GM18517 (cell line): ENCODE measurements around the gene APOBR.
"Not testable (repeated sequence)": the region's sequence is repeated elsewhere in the genome, so short reads cannot be mapped to it uniquely, and the experiment has no call there.

ENCODE experiments used
- ATAC-seq: cut with Tn5 transposase; IDR thresholded peaks from one replicate; pipeline ENCODE4 v1.9.1; 2021; ENCODE audit warnings: mild to moderate bottlenecking, moderate library complexity; ENCODE audit not compliant: unreplicated experiment

Gene APOBR, protein sequence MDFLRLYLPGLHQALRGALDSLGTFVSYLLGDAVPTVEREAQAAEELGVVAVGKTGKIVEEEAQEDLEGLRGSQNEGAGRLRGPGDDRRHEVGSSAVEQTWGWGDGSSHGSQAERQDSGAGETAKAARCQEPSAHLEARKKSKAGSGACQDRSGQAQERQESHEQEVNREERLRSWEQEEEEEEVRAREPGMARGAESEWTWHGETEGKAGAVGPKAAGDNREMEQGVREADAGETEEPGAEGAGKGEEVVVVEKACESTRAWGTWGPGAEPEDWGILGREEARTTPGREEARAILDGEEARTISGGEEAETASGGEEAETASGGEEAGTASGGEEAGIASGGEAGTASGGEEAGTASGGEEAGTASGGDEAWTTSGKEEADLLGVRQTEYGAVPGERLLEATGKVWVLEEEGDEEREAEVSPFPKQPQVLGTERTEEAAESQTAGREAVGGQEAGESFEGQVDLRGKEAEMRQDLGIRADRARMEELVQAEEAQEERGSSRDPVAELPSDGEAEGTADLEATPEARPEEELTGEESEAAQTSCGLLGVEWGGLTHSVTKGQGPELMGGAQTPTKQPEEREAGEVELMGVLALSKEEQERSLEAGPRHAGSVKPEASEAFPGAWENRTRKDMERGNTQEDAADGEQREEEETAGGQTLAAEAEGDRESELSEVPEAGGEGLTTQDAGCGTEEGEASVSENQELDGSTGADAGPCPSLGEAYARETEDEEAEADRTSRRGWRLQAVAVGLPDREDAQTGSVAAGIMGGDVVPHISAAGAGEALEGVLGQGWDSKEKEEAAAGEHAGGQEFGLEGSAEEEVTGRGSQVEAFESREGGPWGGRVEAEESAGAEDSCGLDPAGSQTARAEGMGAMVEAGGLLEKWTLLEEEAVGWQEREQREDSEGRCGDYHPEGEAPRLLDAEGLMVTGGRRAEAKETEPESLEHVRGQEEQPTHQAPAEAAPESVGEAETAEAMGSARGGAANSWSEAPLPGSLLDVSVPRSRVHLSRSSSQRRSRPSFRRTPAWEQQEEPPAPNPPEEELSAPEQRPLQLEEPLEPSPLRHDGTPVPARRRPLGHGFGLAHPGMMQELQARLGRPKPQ

GRCh38 chr16:28494121-28494851, at the start of gene APOBR:
Gene APOBR, plus strand, starts transcription at chr16:28494643. Its CDS starts 39 bp downstream, at chr16:28494682.
- no peak for ATAC-seq

- ATAC-seq, result not testable (repeated sequence)
Measured at GRCh38 chr16:28446388-28446787, 48.1 kb upstream of the APOBR start.

DNA sequence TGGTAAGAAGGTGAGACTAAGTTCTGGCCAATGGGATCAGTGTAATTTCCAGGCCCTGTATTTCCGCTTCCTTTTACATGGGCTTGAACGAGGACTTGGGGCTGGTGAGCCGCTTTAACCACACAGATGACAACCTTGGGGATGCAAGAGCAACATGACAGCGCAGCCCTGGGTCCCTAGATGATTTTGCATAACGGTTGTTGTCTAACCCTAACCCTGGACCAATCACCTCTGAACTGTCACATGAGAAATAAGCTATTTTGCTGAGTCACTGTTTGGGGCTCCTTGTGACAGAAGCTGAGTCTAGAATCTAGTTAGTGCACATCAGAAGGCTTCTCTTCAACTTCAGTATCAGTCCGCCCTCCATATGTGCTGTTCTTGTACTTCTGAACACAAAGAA, 47.4 kb upstream of the APOBR start:
- ATAC-seq, result not testable (repeated sequence)

- no peak for ATAC-seq
Measured at GRCh38 chr16:28473714-28474265, 20.7 kb upstream of the APOBR start.

- ATAC-seq, result no peak
Measured at GRCh38 chr16:28475221-28475620, 19.2 kb upstream of the APOBR start.

DNA sequence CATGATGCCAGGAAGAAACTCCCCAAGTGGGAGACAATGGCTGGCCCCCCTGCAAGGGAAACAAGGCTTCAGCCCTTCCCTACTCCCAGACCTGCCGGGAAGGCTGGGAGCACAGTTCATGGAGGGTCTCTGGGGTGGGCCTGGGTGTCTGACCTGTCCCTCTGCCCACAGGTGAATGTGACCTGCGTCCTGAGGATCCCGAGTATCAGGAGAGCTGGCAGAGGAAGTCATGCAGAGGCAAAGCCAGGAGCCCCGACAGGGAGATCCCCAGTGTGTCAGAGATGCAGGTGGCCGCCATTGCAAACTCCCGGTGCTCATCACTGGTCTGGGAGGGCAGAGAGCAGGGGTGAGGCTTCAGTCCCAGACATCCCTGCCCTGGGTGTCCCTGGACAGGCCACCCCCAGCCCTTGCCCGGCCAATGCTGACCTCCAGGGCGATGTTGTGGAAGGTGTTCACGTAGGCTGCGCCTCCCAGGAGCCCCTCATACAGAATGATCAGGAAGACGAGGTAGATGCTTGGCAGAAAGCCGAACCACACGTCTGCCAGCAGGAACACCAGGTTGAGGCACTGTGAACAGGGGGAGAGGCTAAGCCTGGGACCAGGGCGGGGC, 17.0 kb upstream of the APOBR start:
- ATAC-seq, result no peak

GRCh38 chr16:28478506-28479180, 15.8 kb upstream of the APOBR start:
- no peak for ATAC-seq

DNA sequence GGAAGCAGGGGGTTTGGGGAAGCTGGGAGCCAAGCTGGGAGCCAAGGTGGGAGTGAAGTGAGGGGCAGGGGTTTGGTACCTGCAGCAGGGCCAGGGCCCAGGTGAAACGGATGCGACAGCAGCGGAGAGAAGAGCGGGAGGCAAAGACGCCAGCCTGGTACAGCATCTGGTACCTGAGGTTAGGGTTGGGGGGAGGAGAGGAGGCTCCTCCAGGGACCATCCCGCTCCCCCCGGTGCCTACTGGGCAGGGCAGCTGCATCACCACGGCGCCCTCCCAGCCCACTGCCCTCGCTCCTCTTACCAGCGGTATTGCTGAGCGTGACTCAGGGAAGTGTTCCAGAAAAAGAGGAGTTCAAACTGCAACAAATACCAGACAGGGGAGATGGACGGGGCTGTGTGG, 12.4 kb upstream of the APOBR start:
- ATAC-seq, result no peak

GRCh38 chr16:28483361-28483760, 11.1 kb upstream of the APOBR start:
- not testable (repeated sequence) for ATAC-seq

DNA sequence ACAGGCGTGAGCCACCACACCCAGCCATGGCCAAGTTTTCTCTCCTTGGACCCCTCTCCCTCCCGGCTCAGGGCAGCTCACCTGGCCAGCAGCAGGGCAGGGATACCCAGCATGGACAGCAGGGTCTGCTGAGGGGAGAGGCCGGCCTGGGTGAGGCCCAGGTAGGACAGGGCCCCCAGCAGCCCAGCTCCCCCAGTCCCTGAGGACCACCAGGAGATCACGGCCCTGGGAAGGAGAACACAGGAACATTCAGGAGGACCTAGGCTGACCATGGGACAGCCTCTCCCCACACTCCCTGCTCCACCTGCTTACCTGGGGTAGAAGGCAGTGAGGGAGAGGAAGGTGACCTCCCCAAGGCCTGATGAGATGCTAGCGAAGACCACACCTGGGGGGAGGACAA, 8.2 kb upstream of the APOBR start:
- no peak for ATAC-seq

DNA sequence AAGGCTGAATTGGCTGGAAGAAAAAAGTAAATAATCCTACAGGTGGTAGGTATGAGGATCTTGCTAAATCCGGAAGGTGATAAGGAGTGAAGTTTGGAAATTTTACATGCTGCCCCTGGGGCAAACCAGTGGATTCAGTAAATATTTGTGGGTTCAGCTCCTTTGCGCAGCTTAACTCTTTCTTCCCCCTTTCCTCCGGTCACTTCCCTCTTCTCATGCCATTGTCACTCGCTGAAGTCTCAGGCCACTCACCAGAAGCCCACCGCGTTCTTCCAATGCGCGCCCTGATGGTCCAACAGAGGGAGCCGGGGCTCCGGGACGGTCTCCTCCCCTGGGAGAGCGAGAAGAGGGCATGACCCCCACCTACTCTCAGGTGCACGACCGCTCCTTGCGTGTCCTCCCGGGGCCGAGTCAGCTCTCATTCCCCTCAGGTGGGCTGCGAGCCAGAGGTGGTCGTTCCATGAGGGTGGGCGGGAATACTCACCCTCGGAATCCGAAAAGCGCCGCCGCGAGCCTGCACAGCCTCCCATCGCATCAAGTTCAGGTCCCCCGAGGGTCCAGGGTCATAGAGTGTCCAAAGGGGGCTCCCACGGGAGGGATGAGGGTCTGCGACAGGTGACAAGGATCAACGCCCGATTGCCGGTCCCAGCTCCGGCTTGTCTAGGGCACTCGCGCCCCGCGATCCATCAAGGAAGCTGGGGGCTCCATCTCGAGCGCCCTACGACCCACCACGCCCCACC, 3.0 kb upstream of the APOBR start:
- ATAC-seq, result peak; percentile 18

- peak; percentile 73 for ATAC-seq
Measured at GRCh38 chr16:28491970-28492474, 2.4 kb upstream of the APOBR start, which contains the start of gene CLN3. Gene CLN3, minus strand, starts transcription at chr16:28492074. Its CDS starts 315 bp downstream, at chr16:28491759.

DNA sequence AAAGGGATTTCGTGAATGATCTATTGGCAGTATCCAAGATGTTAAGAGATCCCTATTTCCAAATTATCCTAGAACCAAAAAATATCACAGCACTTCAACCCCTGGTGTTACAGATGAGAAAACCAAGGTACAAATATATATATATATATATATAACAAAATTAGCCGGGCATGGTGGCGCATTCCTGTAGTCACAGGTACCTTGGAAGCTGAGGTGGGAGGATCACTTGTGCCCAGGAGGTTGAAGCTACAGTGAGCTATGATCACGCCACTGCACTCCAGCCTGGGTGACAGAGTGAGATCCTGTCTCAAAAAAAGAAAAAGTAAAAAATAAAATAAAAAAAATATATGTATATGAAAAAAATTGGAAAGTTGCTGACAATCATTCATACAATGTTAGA, 1.9 kb upstream of the APOBR start:
- ATAC-seq, result no peak

GRCh38 chr16:28495098-28495793, 803 bp downstream of the APOBR start:
- ATAC-seq, result no peak

- no peak for ATAC-seq
Measured at GRCh38 chr16:28495795-28496749, 1.6 kb downstream of the APOBR start.

- no peak for ATAC-seq
Measured at GRCh38 chr16:28496844-28497243, 2.4 kb downstream of the APOBR start.

- no peak for ATAC-seq
Measured at GRCh38 chr16:28497386-28497785, 2.9 kb downstream of the APOBR start.
